ENCODE data around the gene NDUFB7. TPM values are rescaled to one million over a fixed set of nuclear protein-coding genes. Genes with fewer than 3 reads are reported as not detected.

The NDUFB7 gene
- total and polyA plus RNA-seq, 2 of the 8 experiments (the other 6 are each of a cell fraction or from before 2014, with no cell fraction given), result 151 to 740 TPM

- peaks cover 0 to 12% (median 8%) of the 10 kb centered on the region in 4 experiments; a peak in 6 of 7 replicates for H3K4me1 ChIP-seq (replicated peaks in 1 of 4; ENCODE audit: control insufficient read depth in 3 of 4, insufficient read depth in 4 of 4, low read length in 3 of 4)
- H3K27ac ChIP-seq (ENCODE audit: low read depth, low read length), result 0 out of 2 replicates have a peak overlapping the region, but pooled peaks have one; percentile 52
- no peak overlapping the region for H3K4me3 ChIP-seq (ENCODE audit: extremely low read depth in 1 of 4, insufficient read depth in 2 of 4, low read depth in 3 of 4, low read length in 4 of 4)
- H3K23me2 ChIP-seq (ENCODE audit: low read depth, low read length), result no peaks in the 10 kb centered on the region
- H2BK20ac ChIP-seq (ENCODE audit: low read length), result no peak overlapping the region
- H2BK15ac ChIP-seq (ENCODE audit: low read length), result no peak overlapping the region
- H3K36me3 ChIP-seq (ENCODE audit: control insufficient read depth in 2 of 4, insufficient read depth in 4 of 4, low read length in 3 of 4), result no peaks in the 10 kb centered on the region
- TF ChIP-seq RXRA (IDR thresholded peaks at IDR 0.05; ENCODE audit: insufficient read depth, low read depth, low read length), result no peak
- TF ChIP-seq, protein P1, sequence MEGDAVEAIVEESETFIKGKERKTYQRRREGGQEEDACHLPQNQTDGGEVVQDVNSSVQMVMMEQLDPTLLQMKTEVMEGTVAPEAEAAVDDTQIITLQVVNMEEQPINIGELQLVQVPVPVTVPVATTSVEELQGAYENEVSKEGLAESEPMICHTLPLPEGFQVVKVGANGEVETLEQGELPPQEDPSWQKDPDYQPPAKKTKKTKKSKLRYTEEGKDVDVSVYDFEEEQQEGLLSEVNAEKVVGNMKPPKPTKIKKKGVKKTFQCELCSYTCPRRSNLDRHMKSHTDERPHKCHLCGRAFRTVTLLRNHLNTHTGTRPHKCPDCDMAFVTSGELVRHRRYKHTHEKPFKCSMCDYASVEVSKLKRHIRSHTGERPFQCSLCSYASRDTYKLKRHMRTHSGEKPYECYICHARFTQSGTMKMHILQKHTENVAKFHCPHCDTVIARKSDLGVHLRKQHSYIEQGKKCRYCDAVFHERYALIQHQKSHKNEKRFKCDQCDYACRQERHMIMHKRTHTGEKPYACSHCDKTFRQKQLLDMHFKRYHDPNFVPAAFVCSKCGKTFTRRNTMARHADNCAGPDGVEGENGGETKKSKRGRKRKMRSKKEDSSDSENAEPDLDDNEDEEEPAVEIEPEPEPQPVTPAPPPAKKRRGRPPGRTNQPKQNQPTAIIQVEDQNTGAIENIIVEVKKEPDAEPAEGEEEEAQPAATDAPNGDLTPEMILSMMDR (IDR thresholded peaks at IDR 0.05; ENCODE audit: control extremely low read depth in 1 of 3, insufficient read depth in 1 of 3, low read depth in 1 of 3, low read length in 3 of 3), result peak; percentile 2 to 20 (median 15); a peak in 3 of 4 replicates
- TF ChIP-seq TAF1 (IDR thresholded peaks at IDR 0.05; ENCODE audit: low read depth, low read length), result 0 out of 2 replicates have a peak, but pooled peaks have one; percentile 17
- no peak for TF ChIP-seq POLR2AphosphoS5 (IDR thresholded peaks at IDR 0.05; ENCODE audit: low read depth, low read length)
- WGBS, 2 experiments (ENCODE audit: extremely low coverage in 1 of 2, insufficient coverage in 1 of 2, insufficient read length in 1 of 2, insufficient replicate concordance in 2 of 2, low coverage in 1 of 2, low lambda C conversion rate in 2 of 2, missing lambda C conversion rate in 1 of 2), result 73% methylated on average over 6 of the region's 6 CpGs; no CpG with 5 or more reads in 1 of the 2 experiments
- no peak overlapping the region for H2AFZ ChIP-seq (ENCODE audit: low read length)
- no peak overlapping the region for H3K23ac ChIP-seq (ENCODE audit: insufficient read length)
- H3K79me1 ChIP-seq (ENCODE audit: low read depth, low read length), result peaks cover 12% of the 10 kb centered on the region
- no peak overlapping the region for H3K56ac ChIP-seq (replicated peaks; ENCODE audit: insufficient read length, low read depth, low read length)
- H3K9me3 ChIP-seq (ENCODE audit: insufficient read depth in 2 of 2, low read depth in 1 of 2, low read length in 1 of 2), result no peaks in the 10 kb centered on the region
- no peak overlapping the region for H2AK5ac ChIP-seq (ENCODE audit: low read depth, low read length)
- DNase-seq (ENCODE audit: low read depth in 1 of 2, low spot score in 2 of 2) (peak in 1 of 2 experiments; percentile 46), FAIRE-seq (no peak)
- no peak overlapping the region for H3K9ac ChIP-seq (replicated peaks in 1 of 4; ENCODE audit: extremely low read depth in 1 of 4, low read depth in 3 of 4, low read length in 3 of 4)
- no peak overlapping the region for H3K4me2 ChIP-seq (ENCODE audit: insufficient read depth in 1 of 2, low read depth in 2 of 2, low read length in 2 of 2)
- H3K18ac ChIP-seq (ENCODE audit: extremely low read depth, low read length), result no peak overlapping the region
- H3K14ac ChIP-seq (ENCODE audit: insufficient read length), result no peak overlapping the region
- no peak overlapping the region for H2BK120ac ChIP-seq (replicated peaks; ENCODE audit: low read depth, low read length)
- no peak overlapping the region for H4K91ac ChIP-seq (replicated peaks; ENCODE audit: insufficient read length, low read length)
- H2BK5ac ChIP-seq (ENCODE audit: low read depth, low read length), result peak overlapping the region; percentile 6; the same call in 1 of the 2 replicates
- H3K27me3 ChIP-seq (replicated peaks in 1 of 4; ENCODE audit: control insufficient read depth in 3 of 4, extremely low read depth in 1 of 4, insufficient read depth in 3 of 4, low read length in 3 of 4), result no peaks in the 10 kb centered on the region
- CTCF ChIA-PET (ENCODE audit: partially characterized antibody), result interaction anchor here (0.6 to 6.3 kb wide), 14 partner anchors 8 to 140 kb away, joined by 3 to 47 read pairs (median 4); partner anchors contain the start of gene NDUFB7
- no peak overlapping the region for H3K4ac ChIP-seq (replicated peaks; ENCODE audit: insufficient read length, low read depth, low read length)
- POLR2A ChIA-PET (ENCODE audit: partially characterized antibody), result interaction anchor here (0.6 to 1.7 kb wide), 5 partner anchors 9 to 162 kb away, joined by 3 to 4 read pairs (median 3); no protein-coding TSS in a partner anchor
- H2BK12ac ChIP-seq (ENCODE audit: low read depth, low read length), result no peak overlapping the region
- H4K20me1 ChIP-seq (replicated peaks in 1 of 2; ENCODE audit: control insufficient read depth in 1 of 2, insufficient read depth in 2 of 2, low read length in 2 of 2), result peaks cover 7 to 16% of the 10 kb centered on the region in 2 experiments
- H4K8ac ChIP-seq (ENCODE audit: extremely low read depth, insufficient read depth, low read length), result no peak overlapping the region
- no peak overlapping the region for H4K5ac ChIP-seq (ENCODE audit: insufficient read length, low read depth, low read length)
- peaks cover 0 to 21% of the 10 kb centered on the region in 2 experiments; a peak in 1 of 4 replicates for H3K79me2 ChIP-seq (ENCODE audit: control insufficient read depth in 1 of 2, insufficient read depth in 2 of 2, low read length in 2 of 2)
Observed at GRCh38 chr19:14554382-14554812, 17.5 kb downstream of the NDUFB7 start.

Measured in H1 (cell line).